ENCODE data around the gene CNGB1. TPM values are rescaled to one million over a fixed set of nuclear protein-coding genes. Genes with fewer than 3 reads are reported as not detected.

Gene CNGB1
- total and polyA plus RNA-seq, 8 donors = 0.08 to 18.0 (median 0.73) TPM; not detected in 5

DNA sequence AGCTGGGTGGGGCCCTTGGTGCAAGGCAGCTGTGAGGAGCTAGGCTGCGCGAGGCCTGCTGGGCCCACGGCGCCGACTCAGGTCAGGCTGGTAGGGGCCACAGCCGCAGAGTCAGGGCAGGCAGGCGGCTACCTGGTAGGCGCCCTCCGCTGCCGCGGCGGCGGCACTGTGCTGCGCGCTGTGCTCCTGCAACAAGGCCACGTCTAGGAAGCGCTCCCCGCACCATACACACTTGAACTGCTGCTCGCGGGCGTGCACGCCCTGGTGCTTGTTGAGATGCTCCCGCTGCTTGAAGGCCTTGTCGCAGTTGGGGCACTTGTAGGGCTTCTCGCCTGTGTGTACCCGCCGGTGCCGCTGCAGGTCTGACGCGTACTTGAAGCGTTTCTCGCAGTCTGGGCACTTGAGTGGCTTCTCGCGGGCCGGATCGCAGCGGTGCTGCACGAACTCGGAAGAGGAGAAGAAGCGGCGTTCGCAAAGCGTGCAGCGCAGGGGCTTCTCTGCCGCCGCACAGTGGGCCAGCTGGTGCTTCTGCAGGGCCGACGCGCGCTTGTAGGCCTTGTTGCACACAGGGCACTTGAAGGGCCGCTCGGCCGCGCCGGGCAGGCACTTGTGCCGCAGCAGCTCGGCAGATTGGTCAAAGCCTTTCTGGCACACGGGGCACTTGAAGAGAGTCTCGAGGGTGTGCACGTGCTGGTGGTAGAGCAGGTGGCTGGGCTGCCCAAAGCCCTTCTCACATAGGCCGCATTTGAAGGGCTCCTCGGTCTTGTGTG lies 25.7 kb upstream of the CNGB1 start:
- no peak for DNase-seq
- TF ChIP-seq POLR2AphosphoS5 (IDR thresholded peaks at IDR 0.05) (no peak), POLR2A (IDR thresholded peaks at IDR 0.05) (no peak), EP300 (IDR thresholded peaks at IDR 0.05) (no peak)
- TF ChIP-seq, protein P1, sequence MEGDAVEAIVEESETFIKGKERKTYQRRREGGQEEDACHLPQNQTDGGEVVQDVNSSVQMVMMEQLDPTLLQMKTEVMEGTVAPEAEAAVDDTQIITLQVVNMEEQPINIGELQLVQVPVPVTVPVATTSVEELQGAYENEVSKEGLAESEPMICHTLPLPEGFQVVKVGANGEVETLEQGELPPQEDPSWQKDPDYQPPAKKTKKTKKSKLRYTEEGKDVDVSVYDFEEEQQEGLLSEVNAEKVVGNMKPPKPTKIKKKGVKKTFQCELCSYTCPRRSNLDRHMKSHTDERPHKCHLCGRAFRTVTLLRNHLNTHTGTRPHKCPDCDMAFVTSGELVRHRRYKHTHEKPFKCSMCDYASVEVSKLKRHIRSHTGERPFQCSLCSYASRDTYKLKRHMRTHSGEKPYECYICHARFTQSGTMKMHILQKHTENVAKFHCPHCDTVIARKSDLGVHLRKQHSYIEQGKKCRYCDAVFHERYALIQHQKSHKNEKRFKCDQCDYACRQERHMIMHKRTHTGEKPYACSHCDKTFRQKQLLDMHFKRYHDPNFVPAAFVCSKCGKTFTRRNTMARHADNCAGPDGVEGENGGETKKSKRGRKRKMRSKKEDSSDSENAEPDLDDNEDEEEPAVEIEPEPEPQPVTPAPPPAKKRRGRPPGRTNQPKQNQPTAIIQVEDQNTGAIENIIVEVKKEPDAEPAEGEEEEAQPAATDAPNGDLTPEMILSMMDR (IDR thresholded peaks at IDR 0.05) = no peak
- intact Hi-C loops (cut with DNase I; ENCODE audit: low total_unique reads) = loop anchor here (5.0 kb wide), 1 partner anchor 94 kb away; no protein-coding TSS in a partner anchor
- H3K36me3 ChIP-seq = peaks cover 30 to 55% (median 47%) of the 10 kb centered on the region in 4 donors
- no peaks in the 10 kb centered on the region for H3K9me3 ChIP-seq
- H3K27ac ChIP-seq = no peak overlapping the region
- 96 to 97% (median 96%) methylated on average over 55 to 62 of the region's 62 CpGs for WGBS, 5 donors
- H3K4me1 ChIP-seq = peaks cover 18 to 54% (median 34%) of the 10 kb centered on the region in 4 donors
- no peaks in the 10 kb centered on the region for H3K27me3 ChIP-seq
- no peak overlapping the region for H3K4me3 ChIP-seq

DNA sequence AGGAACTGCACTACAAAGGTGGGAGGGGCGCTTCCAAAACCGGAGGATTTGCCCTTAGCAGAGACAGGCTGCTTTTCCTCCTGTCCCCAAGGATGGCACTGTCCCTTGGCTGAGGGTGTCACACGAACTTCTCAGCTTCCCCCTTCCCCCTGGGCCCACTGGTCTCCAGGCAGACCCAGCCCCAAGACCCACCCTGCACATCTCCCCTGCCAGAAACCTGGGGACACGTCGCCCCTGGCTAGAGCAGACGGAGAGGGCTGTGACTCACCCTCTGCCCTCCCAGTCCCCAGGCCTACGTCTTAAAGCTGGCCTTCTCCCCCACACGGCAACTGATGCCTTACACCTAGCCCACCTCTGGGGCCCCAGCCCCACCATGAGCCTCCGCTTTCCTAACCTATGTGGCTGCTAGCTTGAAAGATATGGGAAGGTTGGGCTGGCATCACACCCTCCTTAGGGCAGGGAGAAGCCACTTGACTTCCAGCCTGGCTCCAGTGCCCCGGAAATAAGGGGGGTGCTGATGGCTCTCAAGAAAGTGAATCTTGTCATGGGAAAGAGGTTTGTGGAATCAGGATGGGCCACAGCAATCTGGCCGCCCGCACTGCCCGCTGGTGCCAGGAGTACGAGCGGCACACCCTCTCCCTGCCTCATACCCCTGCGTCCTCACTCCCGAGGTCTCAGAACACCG lies 24.9 kb upstream of the CNGB1 start:
- Histone ChIP-seq H3K4me3 (no peak overlapping the region), H3K4me1 (peaks cover 16 to 52% (median 30%) of the 10 kb centered on the region in 4 donors), H3K27ac (no peak overlapping the region), H3K36me3 (peaks cover 30 to 55% (median 47%) of the 10 kb centered on the region in 4 donors), H3K9me3 (no peaks in the 10 kb centered on the region), H3K27me3 (no peaks in the 10 kb centered on the region)
- DNase-seq = no peak
- TF ChIP-seq POLR2A (IDR thresholded peaks at IDR 0.05) (no peak), EP300 (IDR thresholded peaks at IDR 0.05) (no peak), POLR2AphosphoS5 (IDR thresholded peaks at IDR 0.05) (no peak)
- TF ChIP-seq, protein P1 (IDR thresholded peaks at IDR 0.05) = no peak
- 91 to 96% (median 93%) methylated on average over 15 to 18 of the region's 18 CpGs for WGBS, 5 donors
- intact Hi-C loops (cut with DNase I; ENCODE audit: low total_unique reads) = loop anchor here (5.0 kb wide), 1 partner anchor 94 kb away; no protein-coding TSS in a partner anchor

DNA sequence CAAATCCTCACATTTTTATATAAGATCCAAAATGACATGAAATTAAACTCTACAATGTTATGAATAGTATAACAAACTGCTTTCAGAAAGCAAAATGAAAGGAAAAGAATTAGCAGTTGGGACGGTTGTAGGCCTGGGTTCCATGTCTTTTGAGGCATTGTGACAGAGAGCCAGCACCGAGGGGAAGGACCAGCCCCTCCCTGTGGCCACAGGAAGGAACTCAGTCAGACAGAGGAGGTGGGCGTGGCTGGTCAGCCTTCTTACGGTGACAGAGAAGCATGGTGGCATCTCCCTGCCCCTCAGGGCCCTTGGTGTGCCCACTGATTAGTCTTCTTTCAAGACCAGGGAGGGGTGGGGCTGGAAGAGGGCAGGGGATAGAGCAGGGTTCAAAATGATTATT lies 23.9 kb upstream of the CNGB1 start:
- TF ChIP-seq, protein P1 (IDR thresholded peaks at IDR 0.05) = peak in 2 of 7 experiments; percentile 9 to 21
- TF ChIP-seq POLR2AphosphoS5 (IDR thresholded peaks at IDR 0.05) (no peak), EP300 (IDR thresholded peaks at IDR 0.05) (no peak)
- DNase-seq = peak; percentile 59 to 71

DNA sequence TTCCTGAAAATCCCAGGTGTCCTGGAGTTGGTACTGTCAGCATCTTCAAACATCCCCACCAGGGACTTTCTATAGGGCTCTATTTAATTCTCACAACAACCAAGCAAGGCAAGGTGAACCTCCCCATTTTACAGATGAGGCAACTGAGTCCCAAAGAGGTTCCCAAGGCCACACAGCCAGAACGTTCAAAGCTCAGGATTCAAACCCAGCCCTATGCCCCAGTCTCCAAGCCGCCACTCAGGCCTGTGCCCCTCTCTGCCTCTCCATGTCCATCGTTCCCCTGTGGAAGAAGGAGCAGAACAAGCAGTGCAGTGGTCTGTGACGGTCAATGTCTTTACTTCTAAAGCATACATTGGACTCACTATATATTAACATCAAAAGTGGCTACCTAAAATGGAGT lies 23.4 kb upstream of the CNGB1 start:
- Histone ChIP-seq H3K27me3 (no peaks in the 10 kb centered on the region), H3K9me3 (no peaks in the 10 kb centered on the region), H3K4me1 (peaks cover 10 to 42% (median 23%) of the 10 kb centered on the region in 4 donors), H3K27ac (no peak overlapping the region), H3K36me3 (peaks cover 30 to 55% (median 47%) of the 10 kb centered on the region in 4 donors), H3K4me3 (no peak overlapping the region)
- 94 to 96% (median 95%) methylated on average over 4 of the region's 4 CpGs for WGBS, 5 donors
- intact Hi-C loops (cut with DNase I; ENCODE audit: low total_unique reads) = no loop called here
- DNase-seq = no peak
- TF ChIP-seq, protein P1 (IDR thresholded peaks at IDR 0.05) = no peak
- TF ChIP-seq POLR2AphosphoS5 (IDR thresholded peaks at IDR 0.05) = no peak
- no peak for TF ChIP-seq POLR2A (IDR thresholded peaks at IDR 0.05)
- no peak for TF ChIP-seq EP300 (IDR thresholded peaks at IDR 0.05)

More for the DNA sequence above, 23.9 kb upstream of the CNGB1 start:
- intact Hi-C loops (cut with DNase I; ENCODE audit: low total_unique reads) = loop anchor here (5.0 kb wide), 1 partner anchor 92 kb away; no protein-coding TSS in a partner anchor
- peaks cover 14 to 46% (median 27%) of the 10 kb centered on the region in 4 donors for H3K4me1 ChIP-seq
- 21 to 29% (median 25%) methylated on average over 4 of the region's 4 CpGs for WGBS, 5 donors
- H3K27ac ChIP-seq = no peak overlapping the region
- H3K4me3 ChIP-seq = no peak overlapping the region
- H3K27me3 ChIP-seq = no peaks in the 10 kb centered on the region
- peaks cover 30 to 55% (median 47%) of the 10 kb centered on the region in 4 donors for H3K36me3 ChIP-seq
- H3K9me3 ChIP-seq = no peaks in the 10 kb centered on the region
